Suprapubic skin (tissue), 4 donors: ENCODE results near the gene SUGP1.

Experiments
- CTCF ChIP-seq, 2 donors: fragments of 200-600 bp in 1 of 2; fragments of 450-650 bp in 1 of 2; sonication (generic) in 1 of 2; IDR thresholded peaks; one replicate each; pipeline ENCODE4 v1.5.1; 2016 to 2019; ENCODE audit warnings: antibody characterized with exemption in 2 of 2, mild to moderate bottlenecking in 1 of 2, moderate library complexity in 1 of 2
- EP300 ChIP-seq: sonication (generic); formaldehyde crosslinking; IDR thresholded peaks from one replicate; pipeline ENCODE4 v1.6.1; 2017; ENCODE audit warnings: antibody characterized with exemption
- POLR2A ChIP-seq, 2 donors: fragments of 450-650 bp; IDR thresholded peaks; one replicate each; pipeline ENCODE4 v1.6.1; 2017; ENCODE audit warnings: antibody characterized with exemption in 2 of 2, mild to moderate bottlenecking in 2 of 2, moderate library complexity in 2 of 2
- POLR2AphosphoS5 ChIP-seq, 3 donors: sonication (generic); formaldehyde crosslinking; IDR thresholded peaks; one replicate each; pipeline ENCODE4 v1.6.1; 2017; ENCODE audit warnings: antibody characterized with exemption in 3 of 3

- TF ChIP-seq POLR2A (IDR thresholded peaks at IDR 0.05) (no peak), CTCF (IDR thresholded peaks at IDR 0.05) (no peak), EP300 (no peak), POLR2AphosphoS5 (IDR thresholded peaks at IDR 0.05) (no peak)
Measured at GRCh38 chr19:19308373-19308772, 11.9 kb downstream of the SUGP1 start.
